ENCODE results near the gene PPP1R9A. TPM values are rescaled to one million over a fixed set of nuclear protein-coding genes. Genes with fewer than 3 reads are reported as not detected.

PPP1R9A gene
- total RNA-seq, 3 donors from 2014 or later, result 7.5 to 34.7 (median 19.3) TPM

DNA sequence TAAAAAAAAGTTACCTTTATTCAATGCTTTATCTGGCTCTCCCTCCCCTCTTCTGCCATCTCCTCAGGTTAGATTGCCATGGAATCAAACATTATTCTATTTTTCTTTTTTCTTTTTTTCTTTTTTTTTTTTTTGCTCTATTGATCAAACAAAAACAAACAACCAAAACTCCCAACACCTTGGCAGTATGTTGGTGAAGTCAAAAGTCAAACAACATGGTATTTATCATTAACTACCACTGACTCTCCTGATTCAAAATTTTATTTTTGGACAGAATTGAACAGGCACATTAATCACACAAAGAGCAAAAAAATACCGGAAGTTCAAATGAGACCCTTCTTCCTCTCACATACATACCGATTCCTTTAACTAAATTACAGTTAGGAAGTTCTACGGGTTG lies 410.6 kb downstream of the PPP1R9A start:
- Histone ChIP-seq H3K4me3 (no peak overlapping the region), H3K9me3 (no peaks in the 10 kb centered on the region), H3K27ac (no peak overlapping the region), H3K36me3 (no peaks in the 10 kb centered on the region), H3K27me3 (no peaks in the 10 kb centered on the region), H3K4me1 (no peaks in the 10 kb centered on the region)
- TF ChIP-seq POLR2AphosphoS5 (IDR thresholded peaks at IDR 0.05) (no peak), POLR2A (IDR thresholded peaks at IDR 0.05) (no peak)
- TF ChIP-seq, protein P1, sequence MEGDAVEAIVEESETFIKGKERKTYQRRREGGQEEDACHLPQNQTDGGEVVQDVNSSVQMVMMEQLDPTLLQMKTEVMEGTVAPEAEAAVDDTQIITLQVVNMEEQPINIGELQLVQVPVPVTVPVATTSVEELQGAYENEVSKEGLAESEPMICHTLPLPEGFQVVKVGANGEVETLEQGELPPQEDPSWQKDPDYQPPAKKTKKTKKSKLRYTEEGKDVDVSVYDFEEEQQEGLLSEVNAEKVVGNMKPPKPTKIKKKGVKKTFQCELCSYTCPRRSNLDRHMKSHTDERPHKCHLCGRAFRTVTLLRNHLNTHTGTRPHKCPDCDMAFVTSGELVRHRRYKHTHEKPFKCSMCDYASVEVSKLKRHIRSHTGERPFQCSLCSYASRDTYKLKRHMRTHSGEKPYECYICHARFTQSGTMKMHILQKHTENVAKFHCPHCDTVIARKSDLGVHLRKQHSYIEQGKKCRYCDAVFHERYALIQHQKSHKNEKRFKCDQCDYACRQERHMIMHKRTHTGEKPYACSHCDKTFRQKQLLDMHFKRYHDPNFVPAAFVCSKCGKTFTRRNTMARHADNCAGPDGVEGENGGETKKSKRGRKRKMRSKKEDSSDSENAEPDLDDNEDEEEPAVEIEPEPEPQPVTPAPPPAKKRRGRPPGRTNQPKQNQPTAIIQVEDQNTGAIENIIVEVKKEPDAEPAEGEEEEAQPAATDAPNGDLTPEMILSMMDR (IDR thresholded peaks at IDR 0.05), result no peak
- DNase-seq (ENCODE audit: low spot score in 2 of 2), result no peak
- intact Hi-C loops (cut with DNase I; ENCODE audit: low total_unique reads), result no loop called here

DNA sequence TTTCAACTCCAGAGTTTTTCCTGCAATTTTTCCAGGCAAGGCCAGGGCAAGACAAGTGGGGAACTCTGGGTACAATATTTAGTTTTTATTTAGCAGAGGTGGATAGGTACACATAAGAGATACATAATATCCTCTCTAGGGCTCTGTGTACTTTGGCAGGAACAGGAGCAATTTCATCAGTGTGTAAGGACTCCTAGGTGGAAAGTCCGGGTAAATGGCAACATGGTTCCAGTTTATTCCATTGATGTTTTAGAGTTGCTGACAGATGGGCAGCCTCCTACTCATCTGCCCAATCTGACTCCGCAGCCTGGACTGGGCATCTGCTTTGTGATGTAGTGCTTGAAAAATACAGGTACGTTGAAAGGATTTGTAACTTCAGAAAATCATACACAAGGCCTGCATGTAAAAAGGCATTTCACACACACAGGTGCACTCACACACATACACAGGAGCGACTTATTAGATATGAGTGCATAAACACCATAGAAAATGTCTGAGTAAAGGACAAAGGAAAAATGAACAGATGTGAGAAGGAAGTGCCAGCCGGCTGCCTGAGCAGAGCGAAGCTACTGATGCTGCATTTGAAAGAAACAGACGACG lies 411.2 kb downstream of the PPP1R9A start:
- DNase-seq (ENCODE audit: low spot score in 2 of 2), result no peak
- H3K4me3 ChIP-seq, result no peak overlapping the region
- H3K4me1 ChIP-seq, result no peaks in the 10 kb centered on the region
- H3K9me3 ChIP-seq, result no peaks in the 10 kb centered on the region
- no peak for TF ChIP-seq POLR2AphosphoS5 (IDR thresholded peaks at IDR 0.05)
- TF ChIP-seq POLR2A (IDR thresholded peaks at IDR 0.05), result no peak
- TF ChIP-seq, protein P1 (IDR thresholded peaks at IDR 0.05), result no peak
- intact Hi-C loops (cut with DNase I; ENCODE audit: low total_unique reads), result no loop called here
- no peak overlapping the region for H3K27ac ChIP-seq
- no peaks in the 10 kb centered on the region for H3K36me3 ChIP-seq
- H3K27me3 ChIP-seq, result no peaks in the 10 kb centered on the region

DNA sequence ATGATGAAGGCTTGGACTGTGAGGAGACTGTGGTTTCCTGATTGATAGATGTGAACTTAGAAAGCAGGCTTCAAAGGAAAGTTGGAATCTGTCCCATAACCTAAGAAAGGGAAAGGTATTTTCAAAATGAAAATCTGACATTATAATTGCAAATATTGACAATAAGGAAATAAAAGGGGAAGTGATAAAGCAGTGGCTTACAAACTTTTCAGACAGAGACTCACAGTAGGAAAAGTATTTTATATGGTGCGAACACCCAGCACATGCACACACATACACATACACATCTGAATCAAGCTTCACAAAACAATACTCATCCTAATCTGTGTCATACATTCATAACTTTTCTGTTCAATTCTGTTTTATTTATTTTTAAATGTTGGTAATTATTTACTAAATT lies 412.2 kb downstream of the PPP1R9A start:
- H3K27me3 ChIP-seq, result peaks cover 0 to under 1% of the 10 kb centered on the region in 2 donors
- no peaks in the 10 kb centered on the region for H3K9me3 ChIP-seq
- H3K36me3 ChIP-seq, result no peaks in the 10 kb centered on the region
- no peak for DNase-seq (ENCODE audit: low spot score in 2 of 2)
- intact Hi-C loops (cut with DNase I; ENCODE audit: low total_unique reads), result no loop called here
- no peak overlapping the region for H3K27ac ChIP-seq
- no peaks in the 10 kb centered on the region for H3K4me1 ChIP-seq
- TF ChIP-seq POLR2A (IDR thresholded peaks at IDR 0.05) (no peak), POLR2AphosphoS5 (IDR thresholded peaks at IDR 0.05) (no peak)
- no peak overlapping the region for H3K4me3 ChIP-seq

DNA sequence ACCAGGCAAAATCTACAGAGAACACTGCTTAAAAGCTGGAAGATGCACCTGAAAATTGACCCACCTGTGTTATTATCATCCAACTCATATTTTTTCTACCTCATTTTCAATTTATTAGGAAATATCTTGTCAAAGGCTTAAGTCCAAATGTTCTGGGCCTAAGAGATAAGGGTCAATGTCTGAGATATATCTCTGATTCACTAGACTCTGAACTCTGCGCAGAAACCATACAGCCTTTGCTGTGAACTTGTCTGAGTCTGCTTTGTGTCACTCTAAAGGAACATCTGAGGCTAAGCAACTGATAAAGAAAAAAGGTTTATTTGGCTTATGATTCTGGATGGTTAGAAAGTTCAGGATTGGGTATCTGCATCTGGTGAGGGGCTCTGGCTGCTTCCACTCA lies 413.3 kb downstream of the PPP1R9A start:
- TF ChIP-seq POLR2AphosphoS5 (IDR thresholded peaks at IDR 0.05) (no peak), POLR2A (IDR thresholded peaks at IDR 0.05) (no peak)
- TF ChIP-seq, protein P1 (IDR thresholded peaks at IDR 0.05), result no peak
- Histone ChIP-seq H3K4me1 (no peaks in the 10 kb centered on the region), H3K4me3 (no peak overlapping the region), H3K9me3 (no peaks in the 10 kb centered on the region), H3K27me3 (peaks cover 0 to 6% of the 10 kb centered on the region in 2 donors), H3K27ac (no peak overlapping the region), H3K36me3 (no peaks in the 10 kb centered on the region)
- DNase-seq (ENCODE audit: low spot score in 2 of 2), result no peak
- intact Hi-C loops (cut with DNase I; ENCODE audit: low total_unique reads), result loop anchor here (5.0 kb wide), 1 partner anchor 1168 kb away; no protein-coding TSS in a partner anchor

DNA sequence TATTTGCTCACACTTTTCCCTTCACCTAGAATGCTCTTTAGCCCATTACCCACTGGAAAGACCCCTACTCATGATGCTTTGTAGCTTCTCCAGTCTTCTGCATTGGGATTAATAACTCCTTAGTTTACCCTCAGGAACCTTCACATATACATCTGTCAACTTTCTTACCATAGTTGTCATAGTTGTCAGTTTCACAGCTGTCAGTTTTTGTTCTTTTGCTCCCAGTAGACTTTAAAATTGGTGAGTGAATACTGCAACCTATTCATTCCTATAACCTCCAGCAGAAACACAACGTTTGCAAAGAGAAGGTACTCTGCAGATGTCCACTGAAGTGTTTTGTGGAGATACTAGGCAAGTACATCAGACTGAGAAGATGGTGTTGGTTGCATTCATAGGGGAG lies 414.3 kb downstream of the PPP1R9A start:
- Histone ChIP-seq H3K27me3 (peaks cover 0 to 6% of the 10 kb centered on the region in 2 donors), H3K4me1 (no peaks in the 10 kb centered on the region), H3K4me3 (no peak overlapping the region), H3K9me3 (no peaks in the 10 kb centered on the region), H3K27ac (no peak overlapping the region), H3K36me3 (no peaks in the 10 kb centered on the region)
- intact Hi-C loops (cut with DNase I; ENCODE audit: low total_unique reads), result loop anchor here (5.0 kb wide), 1 partner anchor 1169 kb away; no protein-coding TSS in a partner anchor
- TF ChIP-seq POLR2A (IDR thresholded peaks at IDR 0.05) (no peak), POLR2AphosphoS5 (IDR thresholded peaks at IDR 0.05) (no peak)
- TF ChIP-seq, protein P1 (IDR thresholded peaks at IDR 0.05), result no peak
- DNase-seq (ENCODE audit: low spot score in 2 of 2), result no peak
